ENCODE data around the gene DCXR.
A peak's percentile ranks its signal among the peaks of the same experiment; 100 is the strongest.

DCXR gene

DNA sequence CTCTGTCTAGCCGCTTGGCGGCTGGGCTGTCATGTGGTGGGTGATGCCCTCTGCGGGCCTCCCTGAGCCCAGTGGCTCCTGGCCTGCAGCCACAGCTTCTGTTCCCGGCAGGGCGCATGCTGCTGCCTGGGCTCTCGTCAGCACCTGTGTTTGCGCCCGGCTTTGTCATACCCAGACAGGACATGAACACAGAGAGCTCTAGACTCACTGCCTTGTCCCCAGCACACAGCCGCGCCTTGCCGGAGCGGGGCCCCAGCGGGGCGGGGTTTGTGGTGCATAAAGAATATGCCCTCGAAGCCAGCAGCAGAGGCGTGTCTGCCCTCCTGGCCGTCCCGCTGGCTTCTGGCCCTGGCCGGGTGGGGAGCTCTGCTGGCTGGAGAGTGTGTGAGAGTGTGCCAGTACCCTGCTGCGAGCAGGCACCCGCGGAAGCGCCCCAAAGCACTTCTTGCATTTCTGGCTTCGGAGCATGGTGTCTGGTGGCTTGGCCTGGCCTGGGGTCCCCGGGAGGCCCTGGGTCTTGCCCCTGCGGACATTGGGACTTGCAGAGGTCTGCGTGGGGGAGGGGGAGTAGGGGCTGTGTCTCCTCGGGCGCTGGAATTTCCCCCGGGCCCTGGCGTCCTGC, 45.7 kb downstream of the DCXR start:
- no peak for DNase-seq (ENCODE audit: low read depth, low spot score)
- H3K9me3 ChIP-seq (ENCODE audit: insufficient read depth, low read length) = no peaks in the 10 kb centered on the region; the same call in 1 of the 2 replicates
- H3K36me3 ChIP-seq (ENCODE audit: insufficient read depth, insufficient read length, low read length) = peaks cover 49% of the 10 kb centered on the region
- H3K4me3 ChIP-seq (ENCODE audit: insufficient read length, low read depth) = peak overlapping the region; percentile 21
- H3K9ac ChIP-seq (ENCODE audit: insufficient read length, low read depth) = peak overlapping the region; percentile 62
- peaks cover 50% of the 10 kb centered on the region for H3K4me1 ChIP-seq (ENCODE audit: insufficient read depth, insufficient read length)
- TF ChIP-seq ZNF274 (IDR thresholded peaks at IDR 0.05; ENCODE audit: low read depth, low read length) = no peak
- TF ChIP-seq SUZ12 (IDR thresholded peaks at IDR 0.05; ENCODE audit: extremely low read depth, insufficient read depth, insufficient read length) = no peak
- TF ChIP-seq YY1 (IDR thresholded peaks at IDR 0.05; ENCODE audit: insufficient read depth, insufficient read length) = no peak
- H3K27me3 ChIP-seq (ENCODE audit: insufficient read depth, insufficient read length) = no peaks in the 10 kb centered on the region

GRCh38 chr17:81990836-81991683, 46.4 kb downstream of the DCXR start:
- Histone ChIP-seq H3K4me1 (ENCODE audit: insufficient read depth, insufficient read length) (peaks cover 50% of the 10 kb centered on the region), H3K36me3 (ENCODE audit: insufficient read depth, insufficient read length, low read length) (peaks cover 49% of the 10 kb centered on the region), H3K27me3 (ENCODE audit: insufficient read depth, insufficient read length) (no peaks in the 10 kb centered on the region), H3K9ac (ENCODE audit: insufficient read length, low read depth) (peak overlapping the region; percentile 62), H3K9me3 (ENCODE audit: insufficient read depth, low read length) (no peaks in the 10 kb centered on the region; the same call in 1 of the 2 replicates), H3K4me3 (ENCODE audit: insufficient read length, low read depth) (no peak overlapping the region)
- no peak for DNase-seq (ENCODE audit: low read depth, low spot score)
- no peak for TF ChIP-seq SUZ12 (IDR thresholded peaks at IDR 0.05; ENCODE audit: extremely low read depth, insufficient read depth, insufficient read length)
- TF ChIP-seq ZNF274 (IDR thresholded peaks at IDR 0.05; ENCODE audit: low read depth, low read length) = no peak
- no peak for TF ChIP-seq YY1 (IDR thresholded peaks at IDR 0.05; ENCODE audit: insufficient read depth, insufficient read length)

DNA sequence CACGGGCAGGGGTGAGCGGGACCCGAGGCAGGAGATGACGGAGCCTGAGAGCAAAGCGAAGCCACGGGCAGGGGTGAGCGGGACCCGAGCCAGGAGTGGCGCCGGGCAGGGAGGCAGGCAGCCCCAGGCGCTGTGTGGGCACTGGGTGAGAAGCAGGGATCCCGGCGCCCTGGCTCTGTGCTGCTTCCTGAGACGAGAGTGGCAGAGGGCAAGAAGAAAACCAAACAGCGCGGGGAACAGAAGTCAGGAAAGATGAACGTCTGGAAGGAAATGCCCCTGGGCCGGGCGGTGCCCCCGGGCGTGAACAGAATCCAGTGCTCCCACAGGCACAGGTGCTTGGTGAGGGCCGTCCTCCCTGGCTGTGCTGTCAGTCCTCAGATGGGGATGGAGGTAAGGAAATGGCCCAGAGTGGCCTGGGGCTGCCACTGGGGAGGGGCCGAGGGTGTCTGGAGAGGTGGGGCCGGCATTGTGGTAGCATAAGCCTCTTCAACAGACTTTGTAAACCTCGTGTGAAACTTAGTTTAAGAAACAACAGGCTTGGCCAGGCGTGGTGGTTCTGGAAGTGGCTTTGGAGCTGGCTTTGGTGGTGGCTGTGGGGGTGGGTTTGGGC, 50.2 kb downstream of the DCXR start:
- no peak overlapping the region for H3K9ac ChIP-seq (ENCODE audit: insufficient read length, low read depth)
- H3K9me3 ChIP-seq (ENCODE audit: insufficient read depth, low read length) = no peaks in the 10 kb centered on the region; the same call in 1 of the 2 replicates
- peaks cover 27% of the 10 kb centered on the region for H3K4me1 ChIP-seq (ENCODE audit: insufficient read depth, insufficient read length)
- no peak overlapping the region for H3K4me3 ChIP-seq (ENCODE audit: insufficient read length, low read depth)
- H3K36me3 ChIP-seq (ENCODE audit: insufficient read depth, insufficient read length, low read length) = peaks cover 60% of the 10 kb centered on the region
- DNase-seq (ENCODE audit: low read depth, low spot score) = no peak
- TF ChIP-seq SUZ12 (IDR thresholded peaks at IDR 0.05; ENCODE audit: extremely low read depth, insufficient read depth, insufficient read length) = no peak
- no peak for TF ChIP-seq YY1 (IDR thresholded peaks at IDR 0.05; ENCODE audit: insufficient read depth, insufficient read length)
- no peak for TF ChIP-seq ZNF274 (IDR thresholded peaks at IDR 0.05; ENCODE audit: low read depth, low read length)
- no peaks in the 10 kb centered on the region for H3K27me3 ChIP-seq (ENCODE audit: insufficient read depth, insufficient read length)

DNA sequence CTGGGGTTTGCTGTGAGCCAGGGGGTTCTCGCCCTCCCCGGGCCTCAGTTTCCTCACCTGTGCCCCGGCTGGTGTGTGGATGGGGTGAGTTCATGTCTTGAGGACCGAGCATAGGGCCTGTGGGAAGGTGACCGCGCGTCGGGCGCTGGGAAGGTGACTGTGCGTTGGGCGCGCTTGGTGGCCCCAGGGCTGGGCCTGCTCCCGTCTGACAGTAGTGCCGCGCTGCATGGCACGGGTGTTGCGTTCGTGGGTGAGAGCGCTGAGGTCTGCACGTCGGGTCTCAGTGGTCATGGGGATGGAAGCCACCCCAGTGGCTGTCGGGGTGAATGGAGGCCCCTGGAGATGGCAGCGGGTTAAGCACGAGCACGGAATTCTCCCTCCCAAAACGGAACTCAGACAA, 50.9 kb downstream of the DCXR start:
- H3K9me3 ChIP-seq (ENCODE audit: insufficient read depth, low read length) = no peaks in the 10 kb centered on the region; the same call in 1 of the 2 replicates
- DNase-seq (ENCODE audit: low read depth, low spot score) = no peak
- H3K4me1 ChIP-seq (ENCODE audit: insufficient read depth, insufficient read length) = peaks cover 21% of the 10 kb centered on the region
- TF ChIP-seq SUZ12 (IDR thresholded peaks at IDR 0.05; ENCODE audit: extremely low read depth, insufficient read depth, insufficient read length) (no peak), YY1 (IDR thresholded peaks at IDR 0.05; ENCODE audit: insufficient read depth, insufficient read length) (no peak), ZNF274 (IDR thresholded peaks at IDR 0.05; ENCODE audit: low read depth, low read length) (no peak)
- H3K27me3 ChIP-seq (ENCODE audit: insufficient read depth, insufficient read length) = no peaks in the 10 kb centered on the region
- peaks cover 63% of the 10 kb centered on the region for H3K36me3 ChIP-seq (ENCODE audit: insufficient read depth, insufficient read length, low read length)
- H3K4me3 ChIP-seq (ENCODE audit: insufficient read length, low read depth) = no peak overlapping the region
- H3K9ac ChIP-seq (ENCODE audit: insufficient read length, low read depth) = no peak overlapping the region

Measured in NT2/D1 (cell line).